ENCODE data around the gene NCAM2.

The NCAM2 gene

GRCh38 chr21:21481239-21481638 lies 483.0 kb downstream of the NCAM2 start:
- no peak for TF ChIP-seq ZBTB7A (IDR thresholded peaks at IDR 0.05; ENCODE audit: low read depth)
- TF ChIP-seq TAF1 (IDR thresholded peaks at IDR 0.05; ENCODE audit: low read depth): no peak
- TF ChIP-seq YY1 (IDR thresholded peaks at IDR 0.05; ENCODE audit: low read depth): no peak
- no peak for TF ChIP-seq MAX (IDR thresholded peaks at IDR 0.05)
- TF ChIP-seq FOXM1 (IDR thresholded peaks at IDR 0.05; ENCODE audit: borderline replicate concordance, low read depth): no peak
- no peak for TF ChIP-seq CEBPB (IDR thresholded peaks at IDR 0.05)
- no peak for TF ChIP-seq USF1 (IDR thresholded peaks at IDR 0.05)
- TF ChIP-seq EGR1 (IDR thresholded peaks at IDR 0.05): no peak
- TF ChIP-seq RAD21 (IDR thresholded peaks at IDR 0.05; ENCODE audit: low read depth): no peak
- no peak for TF ChIP-seq CREB1 (IDR thresholded peaks at IDR 0.05; ENCODE audit: low read depth)
- TF ChIP-seq EP300 (IDR thresholded peaks at IDR 0.05; ENCODE audit: borderline replicate concordance): no peak
- no peak for TF ChIP-seq TEAD4 (IDR thresholded peaks at IDR 0.05)
- no peak for TF ChIP-seq TCF12 (IDR thresholded peaks at IDR 0.05; ENCODE audit: low read depth)
- no peak for TF ChIP-seq REST (IDR thresholded peaks at IDR 0.05; ENCODE audit: low read depth)
- TF ChIP-seq NFIC (IDR thresholded peaks at IDR 0.05): no peak

GRCh38 chr21:21508859-21509258 lies 510.6 kb downstream of the NCAM2 start:
- TF ChIP-seq USF1 (IDR thresholded peaks at IDR 0.05) (no peak), YY1 (IDR thresholded peaks at IDR 0.05; ENCODE audit: low read depth) (no peak), EP300 (IDR thresholded peaks at IDR 0.05; ENCODE audit: borderline replicate concordance) (no peak)

- TF ChIP-seq TAF1 (IDR thresholded peaks at IDR 0.05; ENCODE audit: low read depth) (no peak), MAX (IDR thresholded peaks at IDR 0.05) (no peak), CREB1 (IDR thresholded peaks at IDR 0.05; ENCODE audit: low read depth) (no peak), ZBTB7A (IDR thresholded peaks at IDR 0.05; ENCODE audit: low read depth) (no peak), YY1 (IDR thresholded peaks at IDR 0.05; ENCODE audit: low read depth) (no peak), EGR1 (IDR thresholded peaks at IDR 0.05) (no peak), NFIC (IDR thresholded peaks at IDR 0.05) (no peak), TEAD4 (IDR thresholded peaks at IDR 0.05) (no peak), FOXM1 (IDR thresholded peaks at IDR 0.05; ENCODE audit: borderline replicate concordance, low read depth) (no peak), REST (IDR thresholded peaks at IDR 0.05; ENCODE audit: low read depth) (no peak), USF1 (IDR thresholded peaks at IDR 0.05) (no peak), CEBPB (IDR thresholded peaks at IDR 0.05) (no peak), RAD21 (IDR thresholded peaks at IDR 0.05; ENCODE audit: low read depth) (no peak), TCF12 (IDR thresholded peaks at IDR 0.05; ENCODE audit: low read depth) (no peak), EP300 (IDR thresholded peaks at IDR 0.05; ENCODE audit: borderline replicate concordance) (no peak)
These were observed 532.5 kb downstream of the NCAM2 start for GRCh38 chr21:21530680-21531079.

- TF ChIP-seq EP300 (IDR thresholded peaks at IDR 0.05; ENCODE audit: borderline replicate concordance) (no peak), YY1 (IDR thresholded peaks at IDR 0.05; ENCODE audit: low read depth) (no peak), CEBPB (IDR thresholded peaks at IDR 0.05) (no peak), TCF12 (IDR thresholded peaks at IDR 0.05; ENCODE audit: low read depth) (no peak), TEAD4 (IDR thresholded peaks at IDR 0.05) (no peak), CREB1 (IDR thresholded peaks at IDR 0.05; ENCODE audit: low read depth) (no peak), MAX (IDR thresholded peaks at IDR 0.05) (no peak), TAF1 (IDR thresholded peaks at IDR 0.05; ENCODE audit: low read depth) (no peak), RAD21 (IDR thresholded peaks at IDR 0.05; ENCODE audit: low read depth) (no peak), ZBTB7A (IDR thresholded peaks at IDR 0.05; ENCODE audit: low read depth) (no peak), USF1 (IDR thresholded peaks at IDR 0.05) (no peak), REST (IDR thresholded peaks at IDR 0.05; ENCODE audit: low read depth) (no peak), EGR1 (IDR thresholded peaks at IDR 0.05) (no peak), NFIC (IDR thresholded peaks at IDR 0.05) (no peak), FOXM1 (IDR thresholded peaks at IDR 0.05; ENCODE audit: borderline replicate concordance, low read depth) (no peak)
These were observed 549.3 kb downstream of the NCAM2 start for GRCh38 chr21:21547368-21547953.
